HG02943 (cell line): Measurements from ENCODE around the gene KCNJ4.

Experiments
- ATAC-seq: cut with Tn5 transposase; IDR thresholded peaks from one replicate; pipeline ENCODE4 v1.9.1; 2021; ENCODE audit warnings: mild to moderate bottlenecking, low read depth, moderate library complexity; ENCODE audit not compliant: unreplicated experiment

Gene KCNJ4

DNA sequence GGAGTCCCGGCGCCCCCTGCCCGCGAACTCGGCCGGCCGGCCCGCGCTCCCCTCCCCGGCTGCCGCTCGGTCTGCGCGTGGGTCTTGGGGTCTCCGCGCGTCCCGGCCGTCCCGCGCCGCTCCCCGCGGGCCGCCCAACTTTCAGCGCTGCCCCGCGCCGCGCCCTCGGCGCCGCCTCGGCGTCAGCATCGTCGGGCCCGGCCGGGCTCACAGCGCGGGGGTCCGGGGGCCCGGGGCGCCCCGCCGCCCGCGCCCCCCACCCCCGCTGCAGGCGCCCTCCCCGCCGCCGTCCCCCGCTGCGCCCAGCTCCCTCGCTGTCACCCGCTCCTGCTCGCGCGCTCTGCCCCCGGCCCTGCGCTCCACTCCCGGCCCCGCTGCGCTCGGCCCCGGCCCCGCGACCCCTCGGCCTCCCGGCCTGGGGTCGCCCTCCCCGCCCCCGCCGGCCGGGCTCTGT is at the start of gene KCNJ4:
Gene KCNJ4, minus strand, starts transcription at position 124 of the 454 bp plus-strand sequence. CDS start 27,067 bp downstream, outside the sequence.
- no peak for ATAC-seq

DNA sequence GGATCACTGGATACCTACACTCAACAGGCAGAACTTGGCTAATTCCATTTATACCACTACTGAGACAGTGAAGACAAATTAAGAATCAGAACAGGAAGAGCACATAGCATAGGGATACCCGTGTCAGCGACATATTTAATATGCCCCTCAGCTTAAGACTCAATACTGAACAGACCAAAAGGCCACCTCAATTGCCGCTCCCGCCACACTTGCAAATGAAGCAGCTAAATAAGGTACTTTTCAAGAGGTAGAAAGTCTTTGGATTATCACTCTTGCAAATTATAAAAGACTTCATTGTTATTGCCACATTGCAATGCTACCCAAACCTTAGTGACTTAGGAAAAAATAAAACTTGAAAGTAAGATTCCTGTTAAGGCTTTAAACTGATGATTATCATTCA is 48.0 kb upstream of the KCNJ4 start:
- no peak for ATAC-seq

DNA sequence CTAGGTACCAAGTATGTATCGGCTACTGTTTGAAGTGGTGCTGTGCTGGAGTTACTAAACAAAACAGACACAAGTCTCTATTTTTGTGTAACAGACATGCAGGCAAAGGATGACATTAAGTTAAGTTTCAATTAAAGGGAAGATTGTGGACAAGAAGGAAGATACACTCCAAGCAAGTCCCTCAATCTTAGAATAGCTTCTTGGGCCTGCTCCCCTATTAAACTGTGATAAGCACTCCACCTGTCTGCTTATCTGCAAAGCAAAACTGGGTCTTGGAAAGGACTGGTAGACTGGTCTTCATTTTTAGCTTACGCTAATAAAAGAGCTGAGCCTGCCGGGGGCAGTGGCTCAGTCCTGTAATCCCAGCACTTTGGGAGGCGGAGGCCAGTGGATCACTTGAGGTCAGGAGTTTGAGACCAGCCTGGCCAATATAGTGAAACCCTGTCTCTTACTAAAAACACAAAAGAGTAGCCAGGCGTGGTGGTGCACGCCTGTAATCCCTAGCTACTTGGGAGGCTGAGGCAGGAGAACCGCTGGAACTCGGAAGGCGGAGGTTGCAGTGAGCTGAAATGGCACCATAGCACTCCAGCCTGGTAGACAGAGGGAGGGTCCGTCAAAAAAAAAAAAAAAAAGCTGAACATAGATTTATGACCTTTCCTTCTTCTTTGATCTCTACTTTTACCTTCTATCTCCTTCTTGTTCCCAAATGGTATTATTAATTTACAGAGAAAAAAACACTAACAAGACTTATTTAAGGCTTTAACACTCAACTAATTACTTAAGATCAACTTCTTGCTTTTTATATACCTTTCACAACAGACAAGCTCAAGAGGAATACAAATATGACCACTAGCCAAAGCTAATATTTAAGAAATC is 47.0 kb upstream of the KCNJ4 start:
- no peak for ATAC-seq

DNA sequence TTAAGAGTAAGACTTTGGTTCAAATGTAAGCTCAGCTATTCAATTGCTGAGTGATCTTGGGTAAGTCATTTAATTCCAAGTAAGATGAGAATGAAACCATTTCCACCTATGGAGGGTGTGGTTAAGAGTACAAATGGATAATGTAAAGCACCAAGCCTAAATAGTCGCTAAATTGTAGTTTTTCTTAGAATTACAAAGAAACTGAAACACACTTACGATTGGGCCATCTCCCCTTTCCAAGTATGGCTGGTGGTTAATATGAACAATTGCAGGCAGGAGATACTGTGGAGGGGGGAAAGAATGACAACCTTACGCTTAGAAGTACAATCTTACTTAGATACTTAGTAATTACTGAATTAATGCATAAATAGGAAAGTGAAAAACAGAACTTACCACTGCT is 42.9 kb upstream of the KCNJ4 start:
- no peak for ATAC-seq

DNA sequence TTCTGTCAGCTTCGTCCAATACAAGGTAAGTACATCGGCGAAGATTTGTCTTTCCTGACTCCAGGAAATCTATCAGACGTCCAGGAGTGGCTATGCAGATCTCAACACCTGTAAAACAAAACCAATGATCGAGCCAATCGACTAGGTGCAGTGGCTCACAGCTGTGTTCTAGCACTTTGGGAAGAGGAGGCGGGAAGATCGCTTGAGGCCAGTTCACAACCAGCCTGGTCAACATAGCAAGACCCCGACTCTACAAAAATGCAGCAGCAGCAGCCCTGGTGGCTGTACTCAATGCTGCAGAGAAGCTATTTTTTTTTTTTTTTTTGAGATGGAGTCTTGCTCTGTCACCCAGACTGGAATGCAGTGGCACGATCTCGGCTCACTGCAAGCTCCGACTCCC is 39.9 kb upstream of the KCNJ4 start:
- no peak for ATAC-seq

DNA sequence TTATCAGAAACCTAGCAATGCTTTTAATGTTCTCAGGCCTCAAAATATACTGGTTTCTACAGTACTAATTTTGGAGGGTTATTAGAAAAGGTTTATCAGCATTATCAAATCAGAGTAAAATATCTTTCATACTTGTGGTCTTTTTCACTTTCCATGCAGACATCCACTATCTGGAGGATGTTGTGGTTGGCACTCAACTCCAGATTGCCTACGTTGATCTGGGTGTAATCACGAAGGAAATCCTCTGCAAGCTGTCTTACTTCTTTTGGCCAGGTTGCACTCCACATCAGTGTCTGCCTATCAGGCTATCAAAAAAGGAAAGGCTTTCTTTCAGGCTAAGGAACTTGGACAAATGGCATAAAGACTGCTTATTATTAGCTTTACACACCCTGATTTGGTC is 39.5 kb upstream of the KCNJ4 start:
- ATAC-seq, result no peak

DNA sequence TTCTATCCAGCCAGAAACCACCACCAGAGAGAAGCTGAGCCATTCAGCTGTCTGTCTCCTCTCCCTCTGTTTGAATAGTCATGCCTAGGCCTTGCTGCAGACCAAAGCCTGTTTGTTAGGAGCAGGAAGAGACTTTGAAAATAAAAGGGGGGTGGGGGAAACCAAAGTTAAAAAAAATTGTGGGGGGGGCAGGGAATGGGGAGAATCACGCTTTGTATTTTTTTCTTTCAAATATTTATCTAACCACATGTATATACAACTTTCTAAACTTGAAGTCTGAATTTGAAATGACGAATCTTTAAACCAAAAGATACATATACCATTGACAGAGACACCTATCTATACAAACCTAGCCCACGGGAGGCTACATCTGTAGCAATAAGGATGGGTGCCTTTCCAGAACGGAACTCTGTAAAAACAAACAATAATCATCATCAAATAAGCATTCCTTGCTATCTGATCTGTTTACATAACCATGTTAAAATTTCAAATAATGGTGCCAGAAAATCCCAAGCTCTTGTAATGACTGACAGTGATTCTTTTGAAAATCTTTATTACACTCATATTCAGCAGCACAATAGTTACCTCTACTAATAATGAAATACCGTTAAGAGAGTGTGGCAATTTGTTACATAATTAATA is 36.8 kb upstream of the KCNJ4 start:
- ATAC-seq, result no peak

DNA sequence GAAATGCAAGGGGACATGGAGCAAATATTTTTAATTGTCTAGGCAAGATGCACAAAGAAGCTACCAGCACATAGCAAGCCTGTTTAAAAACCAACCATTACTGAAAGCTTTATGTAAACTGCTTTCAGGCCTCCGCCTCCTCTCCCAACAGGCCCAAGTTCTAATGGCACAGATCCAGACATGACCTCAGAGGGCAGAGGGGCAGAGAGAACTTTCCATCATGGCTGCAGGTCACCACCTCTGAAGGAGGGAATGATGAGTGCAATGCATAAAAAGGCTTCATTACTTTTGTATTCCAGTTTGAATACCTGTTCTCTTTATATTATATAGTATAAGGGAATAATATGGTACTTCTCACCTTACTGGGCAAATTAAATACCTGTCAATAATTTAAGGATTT is 35.9 kb upstream of the KCNJ4 start:
- no peak for ATAC-seq

DNA sequence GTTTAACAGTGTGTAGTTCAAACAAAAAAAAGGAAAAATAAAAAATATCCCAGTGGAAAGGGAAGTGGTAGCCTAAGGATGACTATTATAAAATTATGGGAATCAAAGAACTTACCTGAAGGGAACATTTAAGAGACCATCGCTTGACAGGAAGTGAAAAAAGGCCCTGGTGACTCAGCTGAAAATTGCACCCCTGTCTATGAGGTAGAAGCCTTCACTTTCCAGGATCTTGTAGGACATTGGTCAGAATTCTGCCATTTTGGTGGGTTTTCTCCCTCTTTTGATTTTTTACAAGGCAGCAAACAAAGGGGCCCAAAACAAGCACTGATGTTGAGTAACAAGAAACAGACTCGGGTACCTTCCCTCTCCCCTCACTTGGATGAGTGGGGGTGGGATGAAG is 35.5 kb upstream of the KCNJ4 start:
- ATAC-seq, result no peak

DNA sequence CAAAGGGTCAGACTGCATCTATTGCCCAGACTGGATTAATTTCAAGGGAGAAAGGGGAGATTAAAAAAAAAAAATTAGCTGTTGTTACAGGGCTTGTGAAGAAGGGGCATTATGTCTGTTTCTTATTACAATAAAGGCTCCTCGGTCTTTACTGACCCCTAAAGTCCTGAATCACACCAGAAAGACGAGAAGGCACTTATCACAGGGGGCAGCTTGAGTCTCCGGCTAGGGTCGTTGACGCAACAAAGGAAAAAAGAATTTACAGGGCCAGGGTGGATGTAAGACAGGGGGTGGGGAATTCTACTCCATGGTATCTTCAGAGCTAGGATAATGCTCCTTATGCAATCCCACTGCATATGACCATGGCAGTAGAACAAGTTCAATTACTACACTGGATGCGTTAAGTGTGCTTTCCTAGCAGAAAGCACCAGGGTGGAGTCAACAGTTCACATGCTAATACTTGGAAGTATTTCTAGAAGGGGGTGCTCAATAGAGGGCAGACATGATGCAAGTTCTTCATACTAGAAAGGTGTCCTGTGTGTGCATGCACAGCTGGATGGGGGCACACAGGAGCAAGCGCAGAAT is 34.7 kb upstream of the KCNJ4 start:
- no peak for ATAC-seq

DNA sequence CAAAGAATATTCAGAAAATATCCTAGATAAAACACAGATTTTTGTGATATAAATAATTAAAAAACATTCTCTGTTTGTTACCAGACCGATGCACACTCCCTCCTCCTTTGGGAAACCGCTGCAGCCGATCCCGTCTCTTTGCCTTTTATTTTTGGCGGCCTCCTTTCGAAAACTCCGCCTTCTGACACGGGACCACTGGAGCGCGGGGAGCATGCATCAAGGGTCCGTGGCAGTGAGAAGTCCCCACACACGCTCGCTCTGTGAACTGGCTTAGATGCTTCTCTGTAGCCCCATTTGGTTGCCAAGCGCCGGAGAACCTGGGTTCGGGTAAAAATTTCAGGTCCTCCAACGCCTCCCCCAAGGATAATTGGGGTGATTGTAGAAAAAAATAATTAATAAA is 34.1 kb upstream of the KCNJ4 start:
- ATAC-seq, result no peak

DNA sequence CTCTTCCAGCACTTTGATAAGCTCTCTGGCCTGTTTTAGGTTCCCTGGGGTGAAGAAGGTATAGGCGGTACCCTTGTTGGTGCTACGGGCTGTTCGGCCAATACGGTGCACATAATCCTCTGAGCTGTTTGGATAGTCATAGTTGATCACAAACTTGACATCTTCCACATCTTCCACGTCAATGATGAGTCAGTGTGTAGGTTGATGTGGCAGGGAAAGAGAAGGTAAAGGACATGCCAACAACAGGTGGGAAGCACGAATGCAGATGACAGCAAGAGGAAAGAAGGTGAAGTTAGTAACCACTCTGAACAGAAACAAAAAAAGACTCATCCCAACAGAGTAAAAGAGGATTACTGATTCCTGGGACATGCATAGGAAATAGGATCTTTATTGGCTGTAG is 32.9 kb upstream of the KCNJ4 start:
- ATAC-seq, result no peak

DNA sequence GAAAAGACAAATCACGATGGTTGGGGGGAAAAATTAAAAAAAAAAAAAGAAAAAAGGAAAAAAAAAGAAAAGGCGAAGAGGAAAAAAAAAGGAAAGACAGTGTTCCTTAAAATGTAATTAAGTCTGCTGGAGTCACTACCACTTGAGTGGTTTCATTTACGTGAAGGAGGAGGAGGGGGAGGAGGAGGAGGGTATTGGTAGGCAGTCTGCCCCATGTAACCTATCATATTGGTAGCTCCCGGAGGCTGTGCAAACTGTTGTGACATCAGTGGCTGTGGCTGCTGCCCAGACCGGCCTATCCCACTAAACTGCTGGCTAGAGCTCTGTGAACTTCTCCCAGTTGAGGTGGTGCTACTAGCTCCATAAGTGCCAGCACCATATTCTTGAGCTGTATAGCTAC is 30.8 kb upstream of the KCNJ4 start:
- ATAC-seq, result no peak

DNA sequence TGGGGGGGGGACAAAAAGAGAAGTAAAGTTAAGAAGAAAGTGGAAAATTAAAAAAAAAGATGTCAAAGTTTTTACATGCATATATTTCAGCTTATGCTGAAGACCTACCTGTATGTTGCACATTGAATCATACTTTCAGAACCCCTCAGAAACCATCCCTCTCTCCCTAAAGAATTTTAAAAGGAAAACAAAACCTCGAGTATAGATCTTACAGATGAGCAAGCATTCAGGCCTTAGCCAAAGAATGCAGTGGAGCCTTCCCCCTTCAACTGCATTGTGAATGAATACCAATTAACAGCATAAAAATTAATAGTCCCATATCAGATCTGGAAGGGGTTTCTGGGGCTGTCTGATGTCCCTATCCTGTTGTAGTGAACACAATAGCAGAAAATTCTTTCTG is 29.2 kb upstream of the KCNJ4 start:
- ATAC-seq, result no peak

DNA sequence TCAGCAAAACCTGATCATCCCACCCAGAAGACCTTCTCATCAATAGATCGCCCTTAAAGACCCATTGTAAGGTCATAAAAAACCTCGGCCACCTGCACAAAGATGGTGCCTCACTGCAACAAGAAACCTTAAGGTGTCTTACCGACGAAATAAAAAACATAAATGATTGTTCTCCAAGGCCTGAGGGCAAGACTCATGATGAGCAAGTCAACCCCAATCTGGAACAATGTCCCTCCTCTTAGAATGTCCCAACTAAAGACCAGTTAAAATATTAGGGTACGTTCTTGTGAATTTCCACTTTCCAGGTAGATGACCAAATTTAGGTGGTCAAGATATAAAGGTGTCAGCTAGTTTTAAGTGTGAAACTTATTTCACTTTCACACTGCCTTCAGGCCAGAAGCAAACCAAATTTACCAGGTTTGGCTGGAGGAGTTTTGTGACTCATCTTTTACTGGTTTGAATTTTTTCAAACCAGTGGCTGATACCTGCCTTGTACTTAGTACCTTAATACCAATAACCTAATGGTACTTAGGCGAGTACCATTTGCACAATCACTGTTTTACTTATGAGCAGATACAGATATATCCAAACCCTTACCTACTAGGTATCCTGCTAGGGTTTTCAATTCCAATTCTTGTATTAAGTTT is 27.8 kb upstream of the KCNJ4 start:
- ATAC-seq, result no peak

DNA sequence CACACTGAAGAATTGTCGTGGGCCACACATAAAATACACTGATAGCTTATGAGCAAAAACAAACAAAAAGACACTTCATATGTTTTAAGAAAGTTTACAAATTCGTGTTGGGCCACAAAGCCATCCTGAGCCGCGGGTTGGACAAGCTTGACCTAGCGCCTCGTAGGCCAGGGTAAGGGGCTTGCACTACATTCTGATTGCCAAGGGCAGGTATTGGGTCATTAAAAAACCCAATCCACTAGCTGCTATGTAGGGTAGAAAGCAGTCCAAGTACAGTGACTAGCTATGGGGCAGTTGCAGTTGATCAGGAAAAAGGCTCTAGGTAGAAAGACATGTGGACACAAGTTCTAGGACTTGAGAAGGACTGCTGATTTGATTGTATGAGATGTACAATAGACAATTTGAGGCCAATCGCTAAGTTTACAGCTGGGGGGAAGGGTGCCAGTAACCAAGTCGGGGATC is 26.9 kb upstream of the KCNJ4 start:
- ATAC-seq, result no peak

DNA sequence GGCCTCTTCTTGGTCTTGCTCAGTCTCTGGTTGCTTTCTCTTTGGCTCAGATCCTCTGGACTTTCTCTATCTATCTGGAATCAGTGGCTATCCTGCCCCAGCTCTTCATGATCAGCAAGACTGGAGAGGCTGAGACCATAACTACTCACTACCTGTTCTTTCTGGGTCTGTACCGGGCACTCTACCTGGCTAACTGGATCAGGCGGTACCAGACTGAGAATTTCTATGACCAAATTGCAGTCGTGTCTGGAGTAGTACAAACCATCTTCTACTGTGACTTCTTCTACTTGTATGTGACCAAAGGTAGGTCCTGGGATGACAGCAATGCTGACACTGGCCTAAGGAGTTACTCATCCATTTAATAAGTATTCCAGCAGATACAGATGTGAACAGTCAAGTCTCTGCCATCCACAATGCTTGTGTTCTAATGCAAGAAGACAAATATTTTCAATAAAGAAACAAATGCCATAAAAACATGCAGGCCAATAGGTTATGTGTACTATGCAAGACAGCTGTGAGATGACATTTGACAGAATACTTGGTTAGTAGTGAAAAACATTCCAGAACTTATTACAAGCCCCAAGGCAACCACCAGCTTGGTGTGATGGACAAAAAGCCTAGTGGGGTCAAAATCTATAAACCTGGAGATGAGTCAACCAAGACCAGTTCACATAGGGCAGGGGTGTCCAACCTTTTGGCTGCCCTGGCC is 26.3 kb upstream of the KCNJ4 start:
- ATAC-seq, result no peak

DNA sequence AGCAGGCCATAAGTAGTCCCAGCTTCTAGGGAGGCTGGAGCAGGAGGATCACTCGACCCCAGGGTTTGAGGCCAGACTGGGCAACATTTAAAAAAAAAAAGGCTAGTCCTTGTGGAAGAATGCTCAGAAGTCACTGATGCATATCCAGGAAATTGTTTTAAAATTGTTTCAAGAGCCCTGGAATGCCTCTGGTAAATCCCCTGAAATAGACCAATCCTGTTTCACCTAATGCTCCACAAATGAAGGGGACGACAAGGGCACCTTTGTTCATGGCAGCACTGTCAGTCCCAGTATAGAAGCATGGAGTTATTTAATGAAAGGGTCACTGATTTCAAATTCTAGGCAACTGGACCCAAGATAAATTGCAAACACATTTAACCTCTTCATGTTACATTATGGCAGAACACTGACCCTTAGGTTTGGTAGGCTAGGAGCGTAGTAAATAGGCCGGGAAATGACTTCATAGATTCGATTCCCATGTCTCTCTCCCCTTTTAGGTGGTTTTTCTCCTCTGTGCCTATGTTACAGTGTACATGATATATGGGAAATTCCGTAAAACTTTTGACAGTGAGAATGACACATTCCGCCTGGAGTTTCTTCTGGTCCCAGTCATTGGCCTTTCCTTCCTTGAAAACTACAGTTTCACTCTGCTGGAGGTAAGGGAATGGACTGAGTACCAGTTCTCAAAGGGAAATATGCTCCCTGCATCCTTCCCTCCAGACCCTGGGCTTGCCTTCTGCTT is 24.3 kb upstream of the KCNJ4 start:
- no peak for ATAC-seq

DNA sequence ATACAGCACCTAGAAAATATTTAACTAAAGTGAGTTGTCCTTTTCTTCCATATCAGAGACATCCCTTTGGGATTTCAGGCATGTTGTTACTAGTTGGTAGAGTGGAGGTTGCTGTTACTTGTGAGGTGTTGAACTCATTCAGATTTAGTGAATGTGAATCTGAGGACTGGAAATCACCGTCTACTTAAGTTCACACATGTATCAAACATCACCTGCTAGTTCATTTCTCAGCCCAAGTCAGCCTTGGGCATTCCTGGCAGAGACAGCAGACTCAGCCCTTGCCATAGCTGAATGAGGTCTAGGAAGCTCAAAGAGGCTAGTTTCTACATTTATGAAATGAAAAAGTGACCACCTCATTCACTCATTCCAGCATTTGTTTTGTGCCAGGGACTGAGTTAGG is 22.6 kb upstream of the KCNJ4 start:
- ATAC-seq, result no peak
